K562 (cell line): Measurements from ENCODE around the gene PITPNM1. TPM values are rescaled to one million over a fixed set of nuclear protein-coding genes. Genes with fewer than 3 reads are reported as not detected.

Experiments
- ETS2 ChIP-seq: IDR thresholded peaks from 2 replicates; pipeline ENCODE4 v1.6.1; 2016; ENCODE audit warnings: borderline replicate concordance, missing genetic modification characterization, mild to moderate bottlenecking, moderate library complexity, missing compliant biosample characterization; ENCODE audit not compliant: poor library complexity, severe bottlenecking
- GATAD2A ChIP-seq: fragments of 450-650 bp; IDR thresholded peaks from 2 replicates; pipeline ENCODE4 v1.6.1; 2017
- HDAC1 ChIP-seq, 2 experiments: fragments of 450-650 bp; IDR thresholded peaks; 2 replicates each; pipeline ENCODE4 v1.6.1; 2016 to 2017; ENCODE audit warnings: inconsistent platforms in 1 of 2, mild to moderate bottlenecking in 1 of 2, moderate library complexity in 1 of 2
- KLF10 ChIP-seq: fragments of 250-450 bp; sonication (Bioruptor Pico); IDR thresholded peaks from 2 replicates; pipeline ENCODE4 v1.6.1; 2021; ENCODE audit warnings: matching md5 sums
- NR2C1 ChIP-seq, 2 experiments: fragments of 450-650 bp; IDR thresholded peaks; 2 replicates each; pipeline ENCODE4 v1.6.1; 2017; ENCODE audit warnings: mild to moderate bottlenecking in 2 of 2, antibody characterized with exemption in 1 of 2, inconsistent platforms in 1 of 2, missing compliant biosample characterization in 1 of 2, missing genetic modification characterization in 1 of 2
- NRF1 ChIP-seq, 2 experiments: fragments of 450-650 bp; IDR thresholded peaks in 1 of 2; conservative IDR thresholded peaks in 1 of 2; 2 replicates each; pipeline ENCODE4 v1.6.1; 2014; ENCODE audit warnings: mild to moderate bottlenecking in 2 of 2
- POLR2B ChIP-seq: fragments of 450-650 bp; IDR thresholded peaks from 2 replicates; pipeline ENCODE4 v1.6.1; 2018; ENCODE audit warnings: low read depth; ENCODE audit not compliant: partially characterized antibody
- POLR2H ChIP-seq: IDR thresholded peaks from 2 replicates; pipeline ENCODE4 v1.6.1; 2016; ENCODE audit warnings: missing genetic modification characterization, low read depth, mild to moderate bottlenecking, control low read depth, missing compliant biosample characterization, moderate library complexity
- SNRNP70 ChIP-seq: fragments of 200-400 bp; formaldehyde crosslinking; optimal IDR thresholded peaks from 2 replicates; pipeline ENCODE3; 2017; ENCODE audit warnings: low read depth, low read length
- SRF ChIP-seq, 2 experiments: fragments of 250-450, 450-650 bp in 1 of 2; sonication (Bioruptor Pico) in 1 of 2; sonication (generic) in 1 of 2; formaldehyde crosslinking; IDR thresholded peaks; 2 replicates each; pipeline versions ENCODE4 v1.5.0 to v1.5.1; 2020 to 2022; ENCODE audit warnings: mild to moderate bottlenecking in 1 of 2, missing genetic modification reagents in 1 of 2
- TAF1 ChIP-seq: IDR thresholded peaks from 2 replicates; pipeline ENCODE4 v1.6.1; 2011; ENCODE audit warnings: mild to moderate bottlenecking, low read length, moderate library complexity; ENCODE audit not compliant: insufficient read depth, control insufficient read depth, severe bottlenecking; ENCODE audit errors: extremely low read depth
- ZBTB17 ChIP-seq: fragments of 450-650 bp; formaldehyde crosslinking; IDR thresholded peaks from 2 replicates; pipeline ENCODE4 v1.4.0; 2020; ENCODE audit warnings: mild to moderate bottlenecking
- ZNF354B ChIP-seq: fragments of 250-450 bp; sonication (Bioruptor Pico); IDR thresholded peaks from 2 replicates; pipeline ENCODE4 v1.4.0; 2020
- ZNF764 ChIP-seq: fragments of 250-450 bp; sonication (Bioruptor Pico); IDR thresholded peaks from 2 replicates; pipeline ENCODE4 v1.4.0; 2020; ENCODE audit warnings: low read depth, mild to moderate bottlenecking, moderate library complexity
- polyA plus RNA-seq, 8 experiments: library from polyadenylated mRNA; depleted of rRNA in 4 of 8; stranded (reverse) in 5 of 8; unstranded in 3 of 8; fragments of >200 nt; fragmentation: Nextera tagmentation in 2 of 8; fragmentation: Illumina TruSeq in 1 of 8; extraction: Ambion mirVana in 2 of 8; extraction: Trizol in 1 of 8; gene quantifications; 2 replicates each; pipeline versions ENCODE4 v1.2.1 to v1.2.3, GENCODE V29; 2011 to 2014; ENCODE audit warnings: inconsistent platforms in 1 of 8, missing spikeins in 1 of 8
- total RNA-seq, 7 experiments: library from RNA; depleted of rRNA in 6 of 7; stranded (reverse); fragments of >200 nt in 6 of 7; fragmentation: Illumina TruSeq in 2 of 7; extraction: Trizol in 2 of 7; gene quantifications; 2 replicates each; pipeline versions ENCODE4 v1.2.1 to v1.2.3, GENCODE V29; 2011 to 2021; ENCODE audit warnings: low replicate concordance in 1 of 7
- TF ChIP-seq, protein P1 (sequence below): IDR thresholded peaks from 2 replicates; pipeline ENCODE4 v1.6.1; 2012; ENCODE audit warnings: low read depth, low read length, improper control_type of control experiment, borderline replicate concordance
- TF ChIP-seq, protein P2 (sequence below): fragments of 450-650 bp; IDR thresholded peaks from 2 replicates; pipeline ENCODE4 v1.6.1; 2016; ENCODE audit warnings: borderline replicate concordance
- TF ChIP-seq, protein P3 (sequence below): fragments of 450-650 bp; IDR thresholded peaks from 2 replicates; pipeline ENCODE4 v1.6.1; 2017; ENCODE audit warnings: antibody characterized with exemption

Gene PITPNM1
- total and polyA plus RNA-seq, 9 of the 15 experiments (the other 6 are each of a cell fraction or from before 2014, with no cell fraction given): 0.11 to 53.7 (median 16.0) TPM

DNA sequence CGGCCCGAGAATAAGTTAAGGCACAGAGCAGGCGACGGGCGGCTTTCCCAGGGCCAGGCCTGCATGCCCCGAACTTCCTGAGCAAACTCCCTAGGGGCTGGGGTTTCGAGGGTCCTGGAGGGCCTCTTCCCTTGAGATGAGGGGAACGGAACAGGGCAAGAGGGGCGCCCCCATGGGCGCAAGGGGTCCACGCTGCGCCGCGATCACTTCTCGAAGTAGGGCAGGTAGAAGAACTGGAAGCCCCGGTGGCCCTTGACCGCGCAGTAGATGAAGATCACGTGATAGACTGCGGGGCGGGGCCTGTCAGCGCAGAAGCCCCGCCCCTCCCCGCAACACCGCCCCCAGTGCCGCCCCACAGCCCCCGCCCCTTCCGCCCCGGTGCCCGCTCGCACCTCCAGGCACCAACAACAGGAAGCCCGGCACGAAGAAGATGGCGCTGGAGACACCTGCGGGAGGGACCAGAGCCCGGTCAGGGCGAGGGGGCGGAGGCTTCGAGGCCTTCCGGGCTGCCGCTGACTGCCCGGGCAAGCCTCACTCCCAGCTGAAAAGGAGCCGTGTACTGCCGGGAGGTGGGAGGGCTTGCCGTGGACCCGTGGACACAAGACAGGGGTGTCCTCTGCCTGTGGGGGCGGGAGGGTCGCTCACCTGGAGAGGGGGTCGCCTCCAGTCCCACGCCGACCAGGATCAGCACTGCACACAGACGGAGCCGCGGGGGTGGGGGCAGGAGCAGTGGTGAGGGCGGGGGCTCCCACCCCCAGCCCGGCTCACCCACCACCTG is 40.6 kb downstream of the PITPNM1 start (continued):
- TF ChIP-seq TAF1: peak; percentile 86
- TF ChIP-seq GATAD2A: no peak
- TF ChIP-seq POLR2H (tag): peak; percentile 46
- peak; percentile 43; the same call in 1 of the 2 replicates for TF ChIP-seq ZBTB17 (CRISPR knock-in tag)
- no peak for TF ChIP-seq ZNF764 (CRISPR knock-in tag)
- TF ChIP-seq, protein P1, sequence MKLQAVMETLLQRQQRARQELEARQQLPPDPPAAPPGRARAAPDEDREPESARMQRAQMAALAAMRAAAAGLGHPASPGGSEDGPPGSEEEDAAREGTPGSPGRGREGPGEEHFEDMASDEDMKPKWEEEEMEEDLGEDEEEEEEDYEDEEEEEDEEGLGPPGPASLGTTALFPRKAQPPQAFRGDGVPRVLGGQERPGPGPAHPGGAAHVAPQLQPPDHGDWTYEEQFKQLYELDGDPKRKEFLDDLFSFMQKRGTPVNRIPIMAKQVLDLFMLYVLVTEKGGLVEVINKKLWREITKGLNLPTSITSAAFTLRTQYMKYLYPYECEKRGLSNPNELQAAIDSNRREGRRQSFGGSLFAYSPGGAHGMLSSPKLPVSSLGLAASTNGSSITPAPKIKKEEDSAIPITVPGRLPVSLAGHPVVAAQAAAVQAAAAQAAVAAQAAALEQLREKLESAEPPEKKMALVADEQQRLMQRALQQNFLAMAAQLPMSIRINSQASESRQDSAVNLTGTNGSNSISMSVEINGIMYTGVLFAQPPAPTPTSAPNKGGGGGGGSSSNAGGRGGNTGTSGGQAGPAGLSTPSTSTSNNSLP: no peak
- TF ChIP-seq, protein P2, sequence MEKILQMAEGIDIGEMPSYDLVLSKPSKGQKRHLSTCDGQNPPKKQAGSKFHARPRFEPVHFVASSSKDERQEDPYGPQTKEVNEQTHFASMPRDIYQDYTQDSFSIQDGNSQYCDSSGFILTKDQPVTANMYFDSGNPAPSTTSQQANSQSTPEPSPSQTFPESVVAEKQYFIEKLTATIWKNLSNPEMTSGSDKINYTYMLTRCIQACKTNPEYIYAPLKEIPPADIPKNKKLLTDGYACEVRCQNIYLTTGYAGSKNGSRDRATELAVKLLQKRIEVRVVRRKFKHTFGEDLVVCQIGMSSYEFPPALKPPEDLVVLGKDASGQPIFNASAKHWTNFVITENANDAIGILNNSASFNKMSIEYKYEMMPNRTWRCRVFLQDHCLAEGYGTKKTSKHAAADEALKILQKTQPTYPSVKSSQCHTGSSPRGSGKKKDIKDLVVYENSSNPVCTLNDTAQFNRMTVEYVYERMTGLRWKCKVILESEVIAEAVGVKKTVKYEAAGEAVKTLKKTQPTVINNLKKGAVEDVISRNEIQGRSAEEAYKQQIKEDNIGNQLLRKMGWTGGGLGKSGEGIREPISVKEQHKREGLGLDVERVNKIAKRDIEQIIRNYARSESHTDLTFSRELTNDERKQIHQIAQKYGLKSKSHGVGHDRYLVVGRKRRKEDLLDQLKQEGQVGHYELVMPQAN: no peak
- TF ChIP-seq ETS2 (tag): no peak
- peak; percentile 39 for TF ChIP-seq POLR2B
- TF ChIP-seq, protein P3, sequence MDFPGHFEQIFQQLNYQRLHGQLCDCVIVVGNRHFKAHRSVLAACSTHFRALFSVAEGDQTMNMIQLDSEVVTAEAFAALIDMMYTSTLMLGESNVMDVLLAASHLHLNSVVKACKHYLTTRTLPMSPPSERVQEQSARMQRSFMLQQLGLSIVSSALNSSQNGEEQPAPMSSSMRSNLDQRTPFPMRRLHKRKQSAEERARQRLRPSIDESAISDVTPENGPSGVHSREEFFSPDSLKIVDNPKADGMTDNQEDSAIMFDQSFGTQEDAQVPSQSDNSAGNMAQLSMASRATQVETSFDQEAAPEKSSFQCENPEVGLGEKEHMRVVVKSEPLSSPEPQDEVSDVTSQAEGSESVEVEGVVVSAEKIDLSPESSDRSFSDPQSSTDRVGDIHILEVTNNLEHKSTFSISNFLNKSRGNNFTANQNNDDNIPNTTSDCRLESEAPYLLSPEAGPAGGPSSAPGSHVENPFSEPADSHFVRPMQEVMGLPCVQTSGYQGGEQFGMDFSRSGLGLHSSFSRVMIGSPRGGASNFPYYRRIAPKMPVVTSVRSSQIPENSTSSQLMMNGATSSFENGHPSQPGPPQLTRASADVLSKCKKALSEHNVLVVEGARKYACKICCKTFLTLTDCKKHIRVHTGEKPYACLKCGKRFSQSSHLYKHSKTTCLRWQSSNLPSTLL: no peak
- peak; percentile 15; the same call in 1 of the 2 replicates for TF ChIP-seq KLF10 (CRISPR knock-in tag)
- no peak for TF ChIP-seq ZNF354B (CRISPR knock-in tag)
- peak; percentile 37 to 41; a peak in 2 of 4 replicates for TF ChIP-seq NRF1 (conservative IDR thresholded peaks at IDR 0.05 in 1 of 2, IDR thresholded peaks at IDR 0.05 in 1 of 2)
- TF ChIP-seq SRF (CRISPR knock-in tag; IDR thresholded peaks at IDR 0.05): no peak
- peak in 1 of 2 experiments; percentile 36; a peak in 1 of 4 replicates for TF ChIP-seq HDAC1 (IDR thresholded peaks at IDR 0.05)
- no peak for TF ChIP-seq SNRNP70
- TF ChIP-seq NR2C1 (IDR thresholded peaks at IDR 0.05): peak; percentile 66
- peak; percentile 35; the same call in 1 of the 2 replicates for TF ChIP-seq NR2C1 (tag; IDR thresholded peaks at IDR 0.05)
